Hematopoietic multipotent progenitor cell treated with erythropoietin and hydrocortisone succinate and interleukin-3 and kit ligand, for 17 days (in vitro differentiated cells): Measurements from ENCODE around the gene HOPX.
"Not testable (repeated sequence)": the region's sequence is repeated elsewhere in the genome, so short reads cannot be mapped to it uniquely, and the experiment has no call there.

Experiments
- DNase-seq: peaks from one replicate; pipeline ENCODE4 v3.0.0-alpha.2; 2015; ENCODE audit warnings: low spot score

The HOPX gene

GRCh38 chr4:56681158-56681852, at the start of gene HOPX:
Gene HOPX, minus strand, starts transcription at chr4:56681296. Its CDS starts 23,480 bp downstream, at chr4:56657816.
- no peak for DNase-seq

- DNase-seq = no peak
These were observed 49.0 kb upstream of the HOPX start for GRCh38 chr4:56730097-56730496.

- no peak for DNase-seq
These were observed 47.4 kb upstream of the HOPX start for GRCh38 chr4:56728512-56728911.

GRCh38 chr4:56727150-56727549, 46.1 kb upstream of the HOPX start:
- no peak for DNase-seq

GRCh38 chr4:56726593-56726992, 45.5 kb upstream of the HOPX start:
- DNase-seq = not testable (repeated sequence)

- DNase-seq = no peak
These were observed 42.6 kb upstream of the HOPX start for GRCh38 chr4:56723659-56724230.

GRCh38 chr4:56723201-56723605, 42.1 kb upstream of the HOPX start:
- no peak for DNase-seq

- DNase-seq = no peak
These were observed 27.1 kb upstream of the HOPX start for GRCh38 chr4:56708146-56708545.

- no peak for DNase-seq
These were observed 24.9 kb upstream of the HOPX start for GRCh38 chr4:56705966-56706365.

GRCh38 chr4:56705334-56705733, 24.2 kb upstream of the HOPX start:
- no peak for DNase-seq

GRCh38 chr4:56704089-56704871, 23.2 kb upstream of the HOPX start:
- DNase-seq = no peak

GRCh38 chr4:56703378-56703777, 22.3 kb upstream of the HOPX start:
- no peak for DNase-seq

- DNase-seq = no peak
These were observed 20.5 kb upstream of the HOPX start for GRCh38 chr4:56701644-56702043.

GRCh38 chr4:56701161-56701480, 20.0 kb upstream of the HOPX start:
- no peak for DNase-seq

GRCh38 chr4:56699537-56700105, 18.5 kb upstream of the HOPX start:
- DNase-seq = no peak

GRCh38 chr4:56698329-56698728, 17.2 kb upstream of the HOPX start:
- DNase-seq = no peak

GRCh38 chr4:56696056-56696455, 15.0 kb upstream of the HOPX start:
- DNase-seq = no peak

- not testable (repeated sequence) for DNase-seq
These were observed 12.4 kb upstream of the HOPX start for GRCh38 chr4:56693476-56693875.

GRCh38 chr4:56692576-56692975, 11.5 kb upstream of the HOPX start:
- no peak for DNase-seq

- no peak for DNase-seq
These were observed 10.3 kb upstream of the HOPX start for GRCh38 chr4:56691425-56691824.

- DNase-seq = no peak
These were observed 9.3 kb upstream of the HOPX start for GRCh38 chr4:56690393-56690792.

- DNase-seq = no peak
These were observed 8.3 kb upstream of the HOPX start for GRCh38 chr4:56689201-56689969.
